NOMO-1 treated with DMSO at 0.1 percent for 48 hours (cell line): ENCODE data around the gene GDPGP1.
"Not testable (repeated sequence)": the region's sequence is repeated elsewhere in the genome, so short reads cannot be mapped to it uniquely, and the experiment has no call there.

Source experiments
- DNase-seq: peaks from one replicate; lab custom pipeline; 2025; ENCODE audit not compliant: unreplicated experiment; lab: John Stamatoyannopoulos, UW

GDPGP1 gene

DNA sequence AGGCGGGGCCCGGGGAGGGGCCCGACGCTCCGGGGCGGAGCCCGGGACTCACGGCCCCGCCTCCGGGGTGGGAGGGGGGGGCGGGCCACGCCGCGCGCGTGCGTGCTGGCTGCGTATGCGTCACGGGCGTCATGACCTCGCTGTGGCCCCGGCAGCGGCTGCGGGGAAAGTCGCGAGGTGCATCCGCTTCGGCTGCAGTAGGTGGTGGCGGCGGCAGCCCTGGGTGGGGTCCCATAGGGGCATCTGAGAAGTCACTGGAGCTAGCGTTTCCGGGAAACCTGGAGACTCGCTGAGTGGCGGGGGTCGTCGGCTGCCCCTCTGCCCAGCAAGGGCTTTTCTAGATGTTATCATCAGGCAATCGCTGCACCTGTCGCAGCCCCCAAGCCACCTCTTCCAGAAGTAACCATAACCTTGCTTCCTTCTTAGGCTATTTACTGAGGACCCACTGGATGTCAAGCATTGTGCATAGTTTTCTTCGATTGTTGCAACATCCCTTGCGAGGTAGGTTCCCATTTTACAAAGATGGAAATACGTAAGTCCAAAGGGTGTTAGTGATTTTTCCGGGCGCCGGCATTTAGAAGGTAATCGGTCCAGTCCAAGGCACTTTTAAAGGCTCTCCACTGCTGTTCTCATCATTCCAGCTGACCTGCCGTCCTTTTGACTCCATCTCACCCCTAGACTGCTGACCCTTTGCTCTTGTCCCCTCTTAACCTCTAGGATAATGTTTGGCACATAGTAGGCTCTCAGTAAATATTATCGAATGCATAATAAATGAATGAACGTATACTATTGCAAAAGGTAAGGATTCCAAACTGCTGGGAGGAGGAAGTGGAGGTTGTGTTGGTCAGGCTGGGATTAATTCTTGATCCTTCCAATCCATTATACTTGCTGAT, at the start of gene GDPGP1:
GDPGP1 (plus strand) TSS at position 114 of the 893 bp plus-strand sequence. CDS start 6,700 bp downstream, outside the sequence.
- peak; percentile 19 for DNase-seq

GRCh38 chr15:90184786-90185704, 49.0 kb upstream of the GDPGP1 start:
- peak; percentile 47 for DNase-seq

- DNase-seq, result no peak
Observed at GRCh38 chr15:90187257-90187868, 46.6 kb upstream of the GDPGP1 start.

DNA sequence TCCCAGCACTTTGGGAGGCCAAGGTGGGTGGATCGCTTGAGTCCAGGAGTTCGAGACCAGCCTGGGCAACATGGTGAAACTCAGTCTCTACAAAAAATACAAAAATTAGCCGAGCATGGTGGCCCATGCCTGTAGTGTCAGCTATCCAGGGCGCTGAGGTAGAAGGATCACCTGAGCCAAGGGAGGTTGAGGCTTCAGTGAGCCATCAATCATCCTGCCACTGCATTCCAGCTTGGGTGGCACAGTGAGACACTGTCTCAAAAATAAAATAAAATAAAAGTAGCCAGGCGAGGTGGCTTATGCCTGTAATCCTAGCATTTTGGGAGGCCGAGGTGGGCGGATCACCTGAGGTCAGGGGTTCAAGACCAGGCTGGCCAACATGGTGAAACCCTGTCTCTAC, 45.9 kb upstream of the GDPGP1 start:
- DNase-seq, result not testable (repeated sequence)

GRCh38 chr15:90188914-90189748, 44.9 kb upstream of the GDPGP1 start:
- peak; percentile 86 for DNase-seq

DNA sequence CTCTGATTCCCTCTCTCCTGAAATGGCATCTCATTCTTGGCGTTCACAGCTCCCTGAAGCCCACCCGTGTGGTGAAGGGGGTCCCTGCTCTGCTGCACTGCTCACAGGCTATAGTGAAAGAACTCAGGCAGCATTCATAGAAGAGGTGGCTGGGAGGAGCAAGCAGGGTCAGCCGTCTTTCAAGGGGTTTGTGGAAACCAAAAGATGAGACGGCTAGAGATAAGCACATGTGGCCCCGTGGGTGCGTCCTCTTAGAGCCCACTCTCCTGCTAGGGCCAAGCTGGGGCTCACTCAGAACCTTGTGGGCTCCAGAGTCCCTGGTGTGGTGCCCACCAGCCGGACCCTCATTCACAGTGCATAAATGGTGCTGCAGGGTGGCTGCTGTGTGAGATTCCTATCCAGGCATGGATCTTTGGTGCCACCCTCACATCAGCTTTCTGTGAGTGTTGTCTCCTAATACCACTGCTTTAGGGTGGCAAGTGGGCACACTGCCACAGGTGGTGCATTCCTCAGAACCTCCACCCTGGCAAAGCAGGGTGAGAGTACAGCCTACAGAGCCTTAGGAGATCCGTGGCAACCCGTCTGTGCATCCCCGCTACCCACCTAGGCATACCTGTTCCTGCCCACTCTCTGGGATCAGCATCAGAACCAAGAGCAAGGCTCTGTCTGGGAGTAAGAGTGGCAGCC, 44.1 kb upstream of the GDPGP1 start:
- no peak for DNase-seq

- no peak for DNase-seq
Observed at GRCh38 chr15:90190606-90191343, 43.2 kb upstream of the GDPGP1 start.

GRCh38 chr15:90191344-90191687, 42.7 kb upstream of the GDPGP1 start:
- DNase-seq, result no peak

DNA sequence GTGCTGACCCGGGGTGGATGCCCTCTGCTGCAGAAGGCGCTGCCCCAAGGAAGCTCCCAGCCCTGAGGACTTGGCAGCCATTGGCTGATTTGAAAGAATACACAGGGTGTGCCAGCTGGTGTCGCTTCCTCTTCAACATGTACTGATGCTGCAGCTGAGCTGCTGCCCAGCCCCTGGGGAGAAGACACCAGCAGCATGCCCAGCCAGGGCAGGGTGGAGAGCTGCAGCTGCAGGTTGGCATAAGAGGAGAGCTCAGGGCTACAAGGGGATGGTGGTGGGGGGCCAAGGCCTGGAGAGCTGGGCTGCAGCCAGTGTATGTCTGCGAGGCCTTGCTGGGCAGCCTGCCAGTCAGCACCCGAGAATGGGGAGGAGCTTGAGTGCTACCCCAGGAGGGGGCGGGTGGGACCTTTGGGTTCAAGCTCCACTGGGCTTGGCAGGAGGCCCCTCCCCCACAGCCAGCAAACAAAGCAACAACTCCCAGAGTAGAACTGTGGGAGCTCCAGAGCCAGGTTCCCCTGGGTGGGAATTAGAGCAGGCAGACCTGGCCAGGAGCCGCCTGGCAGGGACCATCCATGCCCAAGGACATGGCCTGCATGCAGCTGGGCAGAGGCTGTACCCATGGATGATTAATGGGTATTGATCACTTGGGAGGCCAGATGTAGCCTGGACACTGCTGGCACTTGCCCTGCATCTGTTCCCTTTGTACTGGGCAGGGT, 42.1 kb upstream of the GDPGP1 start:
- DNase-seq, result peak; percentile 9

GRCh38 chr15:90192961-90193786, 40.8 kb upstream of the GDPGP1 start:
- DNase-seq, result peak; percentile 12

GRCh38 chr15:90194655-90195054, 39.4 kb upstream of the GDPGP1 start:
- DNase-seq, result no peak

DNA sequence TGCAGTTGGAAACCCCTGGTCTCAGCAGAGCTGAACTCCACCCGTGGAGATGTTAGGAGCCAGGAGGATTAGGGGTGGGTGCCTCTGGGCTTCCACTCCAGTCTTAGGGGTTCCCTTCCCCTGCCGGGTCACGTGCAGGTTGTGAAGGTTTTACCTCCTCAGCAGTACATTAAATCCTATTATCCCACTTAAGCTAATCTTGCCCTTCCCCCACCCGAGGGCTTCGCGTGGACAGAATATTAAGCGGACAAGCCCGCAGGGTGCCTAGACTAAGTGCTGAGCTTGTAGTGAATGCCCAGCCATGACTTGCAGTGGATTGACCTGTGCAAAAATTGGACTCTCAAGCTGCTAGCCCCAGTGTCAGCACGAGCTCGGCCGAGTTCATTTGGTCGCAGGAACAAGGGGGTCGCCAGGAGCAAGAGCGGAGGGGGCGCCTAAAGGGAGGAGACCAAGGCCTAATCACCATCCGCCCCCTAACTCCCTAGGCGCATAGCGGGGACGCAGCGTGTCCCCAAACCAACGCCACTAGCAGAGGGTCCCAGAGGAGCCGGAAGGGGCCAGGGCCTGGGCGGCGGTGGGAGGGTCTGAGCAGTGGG, 33.4 kb upstream of the GDPGP1 start:
- DNase-seq, result no peak

DNA sequence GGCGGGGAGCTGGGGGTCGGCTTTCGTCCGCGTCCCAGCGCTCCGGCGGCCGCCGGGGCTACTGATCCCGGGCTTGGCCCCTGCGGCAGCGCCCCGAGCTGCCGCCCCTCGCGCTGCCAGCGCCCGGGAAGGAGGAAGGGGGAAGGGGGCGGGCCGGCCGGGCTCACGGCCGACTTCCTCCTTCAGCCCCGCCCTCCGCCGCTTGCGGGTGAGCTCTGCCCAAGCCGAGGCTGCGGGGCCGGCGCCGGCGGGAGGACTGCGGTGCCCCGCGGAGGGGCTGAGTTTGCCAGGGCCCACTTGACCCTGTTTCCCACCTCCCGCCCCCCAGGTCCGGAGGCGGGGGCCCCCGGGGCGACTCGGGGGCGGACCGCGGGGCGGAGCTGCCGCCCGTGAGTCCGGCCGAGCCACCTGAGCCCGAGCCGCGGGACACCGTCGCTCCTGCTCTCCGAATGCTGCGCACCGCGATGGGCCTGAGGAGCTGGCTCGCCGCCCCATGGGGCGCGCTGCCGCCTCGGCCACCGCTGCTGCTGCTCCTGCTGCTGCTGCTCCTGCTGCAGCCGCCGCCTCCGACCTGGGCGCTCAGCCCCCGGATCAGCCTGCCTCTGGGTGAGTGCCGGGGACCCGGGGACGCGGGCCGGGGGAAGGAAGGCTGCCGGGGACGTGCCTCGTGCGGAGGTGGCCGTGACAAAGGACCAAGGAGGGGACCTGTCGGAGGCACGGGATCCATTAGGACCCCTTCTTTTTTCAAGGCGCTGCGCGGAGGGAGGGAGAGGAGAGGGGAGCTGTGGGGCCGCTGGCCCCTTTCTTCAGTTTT, 32.7 kb upstream of the GDPGP1 start, which contains the start of gene SEMA4B:
SEMA4B (plus strand) TSS at position 201 of the 814 bp plus-strand sequence; CDS start at position 450, 249 bp downstream.
- DNase-seq, result peak; percentile 53

DNA sequence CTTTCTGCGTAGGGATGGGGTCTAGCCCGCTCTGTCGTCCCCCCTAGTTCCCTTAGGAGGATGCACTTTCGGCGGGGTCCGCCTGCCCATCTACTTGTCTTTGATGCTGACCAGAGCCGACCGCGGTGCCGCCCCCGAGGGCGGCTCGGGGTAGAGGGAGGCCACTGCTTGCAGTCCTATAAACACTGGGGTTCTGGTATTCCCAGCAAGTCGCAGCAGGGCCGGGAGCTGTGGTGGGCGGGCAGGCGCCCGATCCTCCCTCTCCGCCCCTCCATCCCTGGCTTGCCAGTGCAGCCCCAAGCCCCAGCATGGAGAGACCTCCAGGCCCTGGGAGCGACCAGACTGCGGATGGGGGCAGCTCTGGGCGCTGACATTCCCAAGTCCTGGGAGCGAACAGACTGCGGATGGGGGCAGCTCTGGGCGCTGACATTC, 32.0 kb upstream of the GDPGP1 start:
- no peak for DNase-seq

GRCh38 chr15:90202929-90203328, 31.1 kb upstream of the GDPGP1 start:
- DNase-seq, result no peak

- DNase-seq, result no peak
Observed at GRCh38 chr15:90203473-90203872, 30.5 kb upstream of the GDPGP1 start.
